ENCODE results near the gene PLLP. TPM values are rescaled to one million over a fixed set of nuclear protein-coding genes. Genes with fewer than 3 reads are reported as not detected.
A peak's percentile ranks its signal among the peaks of the same experiment; 100 is the strongest.

The PLLP gene
- 10 to 100 TPM in 1 of 3 donors, 1 to 10 TPM in 2; 3.8 to 44.6 (median 7.9) TPM for total RNA-seq

GRCh38 chr16:57284209-57284951, at the start of gene PLLP:
Gene PLLP, minus strand, starts transcription at chr16:57284672. Its CDS starts 132 bp downstream, at chr16:57284540.
- H3K36me3 ChIP-seq = no peaks in the 10 kb centered on the region

GRCh38 chr16:57333402-57333801, 48.9 kb upstream of the PLLP start:
- H3K4me1 ChIP-seq = no peaks in the 10 kb centered on the region
- no peaks in the 10 kb centered on the region for H3K27me3 ChIP-seq
- no peaks in the 10 kb centered on the region for H3K36me3 ChIP-seq
- no peak for DNase-seq (ENCODE audit: low spot score in 2 of 2)
- peaks cover 0 to 4% of the 10 kb centered on the region in 2 donors for H3K9me3 ChIP-seq
- H3K4me3 ChIP-seq = no peak overlapping the region
- intact Hi-C loops (cut with DNase I; ENCODE audit: low total_unique reads) = no loop called here
- TF ChIP-seq POLR2AphosphoS5 (IDR thresholded peaks at IDR 0.05) = no peak
- no peak for TF ChIP-seq POLR2A (IDR thresholded peaks at IDR 0.05)
- no peak for TF ChIP-seq CTCF (IDR thresholded peaks at IDR 0.05)
- H3K27ac ChIP-seq = no peak overlapping the region

More at GRCh38 chr16:57284209-57284951, at the start of gene PLLP:
- intact Hi-C loops (cut with DNase I; ENCODE audit: low total_unique reads) = no loop called here
- TF ChIP-seq POLR2A (IDR thresholded peaks at IDR 0.05) (no peak), CTCF (IDR thresholded peaks at IDR 0.05) (no peak), POLR2AphosphoS5 (IDR thresholded peaks at IDR 0.05) (no peak)
- no peaks in the 10 kb centered on the region for H3K27me3 ChIP-seq
- DNase-seq (ENCODE audit: low spot score in 2 of 2) = no peak
- peak within 1 kb of the TSS; percentile 46 to 80 (median 68) for H3K4me3 ChIP-seq
- peaks cover 0 to 7% of the 10 kb centered on the region in 2 donors for H3K4me1 ChIP-seq
- no peaks in the 10 kb centered on the region for H3K9me3 ChIP-seq
- H3K27ac ChIP-seq = peak within 1 kb of the TSS in 1 of 2 donors; percentile 56

- intact Hi-C loops (cut with DNase I; ENCODE audit: low total_unique reads) = no loop called here
- H3K9me3 ChIP-seq = peaks cover 0 to 4% of the 10 kb centered on the region in 2 donors
These were observed 46.9 kb upstream of the PLLP start for GRCh38 chr16:57331355-57331754.

GRCh38 chr16:57329718-57330327, 45.4 kb upstream of the PLLP start:
- intact Hi-C loops (cut with DNase I; ENCODE audit: low total_unique reads) = no loop called here
- H3K27me3 ChIP-seq = no peaks in the 10 kb centered on the region
- no peak for DNase-seq (ENCODE audit: low spot score in 2 of 2)
- no peaks in the 10 kb centered on the region for H3K4me1 ChIP-seq
- H3K9me3 ChIP-seq = peaks cover 0 to 4% of the 10 kb centered on the region in 2 donors
- no peak overlapping the region for H3K27ac ChIP-seq
- no peaks in the 10 kb centered on the region for H3K36me3 ChIP-seq
- H3K4me3 ChIP-seq = no peak overlapping the region
- TF ChIP-seq POLR2AphosphoS5 (IDR thresholded peaks at IDR 0.05) (no peak), CTCF (IDR thresholded peaks at IDR 0.05) (no peak), POLR2A (IDR thresholded peaks at IDR 0.05) (no peak)

More at GRCh38 chr16:57331355-57331754, 46.9 kb upstream of the PLLP start:
- TF ChIP-seq POLR2AphosphoS5 (IDR thresholded peaks at IDR 0.05) (no peak), CTCF (IDR thresholded peaks at IDR 0.05) (no peak), POLR2A (IDR thresholded peaks at IDR 0.05) (no peak)
- Histone ChIP-seq H3K4me1 (no peaks in the 10 kb centered on the region), H3K4me3 (no peak overlapping the region), H3K27me3 (no peaks in the 10 kb centered on the region), H3K36me3 (no peaks in the 10 kb centered on the region), H3K27ac (no peak overlapping the region)
- no peak for DNase-seq (ENCODE audit: low spot score in 2 of 2)

- Histone ChIP-seq H3K4me3 (no peak overlapping the region), H3K36me3 (no peaks in the 10 kb centered on the region), H3K9me3 (no peaks in the 10 kb centered on the region), H3K27me3 (no peaks in the 10 kb centered on the region), H3K27ac (no peak overlapping the region), H3K4me1 (no peaks in the 10 kb centered on the region)
- intact Hi-C loops (cut with DNase I; ENCODE audit: low total_unique reads) = no loop called here
- TF ChIP-seq POLR2AphosphoS5 (IDR thresholded peaks at IDR 0.05) (no peak), POLR2A (IDR thresholded peaks at IDR 0.05) (no peak), CTCF (IDR thresholded peaks at IDR 0.05) (no peak)
- DNase-seq (ENCODE audit: low spot score in 2 of 2) = no peak
These were observed 41.0 kb upstream of the PLLP start for GRCh38 chr16:57325458-57325857.
